SK-N-DZ (cell line): Measurements from ENCODE around the gene IGFBPL1.
"Not testable (repeated sequence)": the region's sequence is repeated elsewhere in the genome, so short reads cannot be mapped to it uniquely, and the experiment has no call there.

Experiments
- DNase-seq: peaks from one replicate; pipeline ENCODE4 v3.0.0-alpha.2; 2015; ENCODE audit warnings: low spot score

IGFBPL1 gene

DNA sequence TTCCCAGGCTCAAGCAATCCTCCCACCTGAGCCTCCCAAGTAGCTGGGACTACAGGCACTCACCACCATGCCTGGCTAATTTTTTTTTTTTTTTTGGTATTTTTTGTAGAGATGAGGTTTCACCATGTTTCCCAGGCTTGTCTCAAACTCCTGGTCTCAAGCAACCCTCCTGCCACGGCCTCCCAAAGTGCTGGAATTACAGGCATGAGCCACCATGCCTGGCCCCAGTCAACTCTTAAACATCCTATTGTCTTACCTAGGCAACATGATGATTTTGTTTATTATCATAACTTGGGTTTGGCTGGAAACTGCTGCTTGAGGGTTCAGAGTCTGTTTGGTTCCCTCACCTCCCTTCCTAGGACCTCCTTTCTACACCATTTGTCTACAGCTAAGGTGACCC lies 25.1 kb downstream of the IGFBPL1 start:
- DNase-seq, result not testable (repeated sequence)

- DNase-seq, result no peak
Observed at GRCh38 chr9:38396371-38396671, 27.9 kb downstream of the IGFBPL1 start.

GRCh38 chr9:38395653-38396370 lies 28.4 kb downstream of the IGFBPL1 start:
- no peak for DNase-seq

GRCh38 chr9:38394416-38394815 lies 29.8 kb downstream of the IGFBPL1 start:
- no peak for DNase-seq

GRCh38 chr9:38393128-38393796 lies 31.0 kb downstream of the IGFBPL1 start:
- DNase-seq, result no peak

- DNase-seq, result peak; percentile 86
Observed at GRCh38 chr9:38392235-38393127, 31.8 kb downstream of the IGFBPL1 start, which contains the start of gene ALDH1B1. ALDH1B1 (plus strand) TSS chr9:38392702; CDS start chr9:38395749, 3,047 bp downstream.

DNA sequence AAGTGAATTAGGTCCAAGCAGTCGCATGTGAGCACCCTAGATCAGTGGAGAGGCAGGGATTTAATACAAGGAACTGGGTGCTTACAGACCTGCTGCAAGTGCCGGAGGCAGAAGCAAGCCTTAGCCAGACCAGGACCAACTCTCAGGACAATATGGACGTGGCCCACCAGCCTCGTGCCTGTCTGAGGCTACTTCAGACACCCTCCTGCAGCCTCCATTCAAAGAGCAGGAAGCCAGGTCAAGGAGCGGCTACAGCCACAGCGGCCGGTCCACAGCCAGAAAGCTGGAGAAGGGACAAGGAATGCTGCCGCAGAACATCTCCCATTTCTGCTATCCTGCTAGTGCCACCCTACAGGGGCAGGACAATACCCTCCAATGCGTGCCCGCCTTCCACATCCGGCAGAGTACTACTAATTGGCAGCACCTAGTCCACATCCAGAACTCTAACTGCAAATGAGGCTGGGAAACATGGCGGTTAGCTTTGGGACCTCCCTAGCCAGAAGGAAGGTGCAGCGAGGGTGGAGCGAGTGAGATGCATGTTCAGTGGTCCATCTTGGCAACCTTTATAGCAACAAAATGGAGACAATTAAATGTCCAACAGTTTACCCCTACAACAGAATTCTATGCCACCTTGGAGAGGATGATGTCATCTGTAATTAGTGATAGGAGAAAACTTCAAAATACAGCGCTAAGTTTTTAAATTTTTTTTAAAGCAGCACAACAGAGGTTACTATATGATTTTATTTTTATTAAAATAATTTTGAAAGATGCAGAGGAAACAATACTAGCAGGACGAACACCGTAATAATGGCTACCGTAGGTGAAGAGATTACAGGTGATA lies 32.8 kb downstream of the IGFBPL1 start:
- no peak for DNase-seq

- DNase-seq, result no peak
Observed at GRCh38 chr9:38390851-38391250, 33.4 kb downstream of the IGFBPL1 start.

- no peak for DNase-seq
Observed at GRCh38 chr9:38390442-38390841, 33.8 kb downstream of the IGFBPL1 start.

DNA sequence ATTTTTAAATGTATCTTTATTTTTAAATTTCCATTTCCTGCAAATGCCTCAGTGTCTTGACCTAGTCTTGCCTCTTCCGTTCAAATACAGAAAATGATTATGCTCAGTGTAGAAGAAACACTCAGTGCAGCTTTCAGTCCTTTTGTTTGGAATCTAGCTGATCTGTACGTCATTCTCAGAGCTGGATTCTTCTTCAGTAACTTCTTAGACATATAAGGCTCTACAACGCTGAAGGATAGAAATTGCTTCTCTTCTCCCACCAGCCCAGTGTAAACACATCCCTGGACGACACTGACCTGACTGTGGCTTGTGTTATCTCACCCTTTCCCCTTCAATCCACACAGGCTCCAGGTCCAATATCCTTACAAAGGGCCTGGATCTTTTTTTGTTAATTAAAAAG lies 34.9 kb downstream of the IGFBPL1 start:
- DNase-seq, result no peak

DNA sequence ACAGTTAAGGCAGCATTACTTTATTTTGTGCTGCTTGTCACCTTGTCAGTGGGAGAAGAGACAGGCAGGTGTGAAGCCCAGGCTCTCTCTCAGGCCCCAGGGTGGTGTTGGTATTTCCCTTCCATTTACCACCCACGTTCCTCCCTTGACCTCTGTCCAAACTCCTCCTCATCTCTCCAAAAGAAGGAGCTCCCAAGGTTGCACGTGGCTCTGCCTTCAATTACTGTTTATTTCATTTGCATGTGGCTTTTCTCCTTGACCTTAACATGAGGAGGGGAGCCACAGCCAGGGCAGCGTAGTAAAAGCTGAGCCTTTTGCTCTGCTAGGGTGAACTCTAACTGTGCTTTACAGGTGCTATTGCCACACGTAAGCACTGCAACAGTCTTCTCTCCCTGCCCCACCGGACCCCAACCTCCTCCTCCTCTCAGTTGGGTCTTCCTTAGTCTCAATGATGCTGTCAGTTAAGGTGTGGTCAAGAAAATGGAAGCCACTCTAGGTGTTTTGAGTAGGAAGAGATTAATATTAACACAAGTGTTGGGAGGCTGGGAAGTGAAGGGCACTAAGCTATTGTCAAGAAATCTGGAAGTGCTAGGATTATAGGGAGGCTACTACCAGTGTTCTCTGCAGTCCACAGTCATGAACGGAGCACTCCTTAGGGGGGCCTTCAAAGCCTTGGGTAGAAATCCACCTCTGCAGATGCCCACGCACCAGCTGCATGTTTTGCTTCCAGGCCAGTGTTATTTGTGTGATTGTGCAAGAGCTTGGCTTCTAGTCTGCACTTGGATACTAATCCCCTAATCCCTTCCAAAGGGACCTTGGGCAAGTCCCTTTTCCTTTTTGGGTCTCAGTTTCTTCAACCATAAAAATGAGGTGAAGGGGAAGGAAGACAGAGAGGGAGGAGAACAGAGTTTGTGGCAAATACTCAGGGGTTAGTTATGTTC lies 35.7 kb downstream of the IGFBPL1 start:
- no peak for DNase-seq

GRCh38 chr9:38387751-38388150 lies 36.5 kb downstream of the IGFBPL1 start:
- DNase-seq, result no peak

GRCh38 chr9:38387066-38387465 lies 37.2 kb downstream of the IGFBPL1 start:
- DNase-seq, result no peak

DNA sequence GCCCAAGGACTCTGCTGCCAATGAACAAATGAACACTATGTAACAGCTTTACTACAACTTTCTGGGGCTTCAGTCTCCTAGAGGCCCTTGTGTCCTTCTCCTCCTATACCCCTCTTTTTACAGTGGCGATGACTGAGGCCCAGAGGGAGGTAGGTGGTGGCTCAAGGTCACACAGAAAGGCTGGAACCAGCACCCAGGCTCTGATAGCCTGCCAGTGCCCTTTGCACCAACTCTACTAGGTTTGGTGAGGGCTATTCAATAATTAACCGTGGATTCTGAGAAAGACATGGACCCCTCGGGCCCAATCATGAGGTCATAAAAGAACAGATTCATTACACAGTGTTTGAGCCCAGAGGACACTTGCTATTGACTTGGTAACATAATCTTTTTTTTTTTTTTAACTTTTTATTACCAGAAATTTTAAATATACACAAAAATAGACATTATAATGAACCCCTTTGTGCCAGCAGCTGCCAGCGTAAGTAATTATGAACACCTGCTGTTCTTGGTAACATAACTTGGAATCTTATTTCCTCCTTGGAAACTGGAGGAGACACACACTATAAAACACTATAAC lies 37.8 kb downstream of the IGFBPL1 start:
- no peak for DNase-seq

DNA sequence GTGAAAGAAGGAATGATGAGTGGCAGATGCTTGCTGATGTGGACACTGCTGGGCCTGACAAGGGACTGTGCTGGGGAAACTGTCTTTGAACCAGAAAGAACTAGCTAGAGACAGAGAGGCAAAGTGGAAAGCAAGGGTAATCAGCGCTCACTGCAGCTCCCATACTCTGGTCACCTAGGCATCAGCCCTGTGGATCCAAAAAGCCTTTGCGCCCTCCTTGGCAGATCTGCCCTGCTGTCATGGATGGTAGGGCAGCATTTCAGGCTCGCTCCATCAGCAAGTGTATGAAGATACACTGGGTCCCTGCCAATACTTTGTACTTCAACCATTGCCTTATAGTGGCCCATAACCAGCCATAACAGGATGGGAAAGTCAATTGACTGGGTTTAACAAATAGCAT lies 38.4 kb downstream of the IGFBPL1 start:
- DNase-seq, result no peak

DNA sequence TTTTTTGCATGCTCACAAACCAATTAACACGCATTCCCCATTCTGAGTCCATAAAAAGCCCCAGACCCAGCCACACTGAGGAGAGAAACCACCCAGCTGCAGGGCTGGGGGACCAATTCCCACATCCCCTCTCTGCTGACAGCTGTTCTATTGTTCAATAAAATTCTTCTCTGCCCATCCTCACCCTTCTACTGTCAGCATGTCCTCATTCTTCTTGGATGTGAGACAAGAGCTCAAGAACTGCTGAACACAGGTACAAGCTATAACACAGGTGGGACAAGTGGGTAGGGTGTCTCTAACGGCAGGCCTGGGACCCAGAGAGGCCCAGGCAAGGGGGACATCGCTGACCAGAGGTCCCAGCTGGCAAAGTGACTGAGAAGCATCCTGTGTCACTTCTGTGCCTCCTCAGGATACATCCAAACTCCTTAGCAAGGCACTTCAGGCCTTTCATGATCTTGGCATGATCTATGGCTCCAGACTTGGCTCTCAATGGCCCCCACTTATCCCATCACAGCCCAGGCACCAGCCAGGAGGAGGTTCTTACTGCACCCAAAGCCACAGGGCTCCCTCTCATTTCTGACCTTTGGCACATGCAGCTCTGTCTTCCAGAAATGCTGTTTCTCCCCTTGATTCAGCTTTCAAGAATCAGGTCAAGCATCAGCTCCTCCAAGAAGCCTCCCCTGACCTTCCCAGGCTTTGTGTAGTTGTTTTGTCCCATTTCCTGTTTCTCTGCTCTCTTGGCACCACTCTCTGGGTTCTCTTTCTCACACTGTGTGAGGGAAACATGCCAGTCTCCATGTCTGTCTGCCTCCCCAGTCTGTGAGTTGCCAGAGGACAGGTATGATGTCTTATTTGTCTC lies 39.0 kb downstream of the IGFBPL1 start:
- no peak for DNase-seq

- DNase-seq, result no peak
Observed at GRCh38 chr9:38382141-38382540, 42.1 kb downstream of the IGFBPL1 start.

DNA sequence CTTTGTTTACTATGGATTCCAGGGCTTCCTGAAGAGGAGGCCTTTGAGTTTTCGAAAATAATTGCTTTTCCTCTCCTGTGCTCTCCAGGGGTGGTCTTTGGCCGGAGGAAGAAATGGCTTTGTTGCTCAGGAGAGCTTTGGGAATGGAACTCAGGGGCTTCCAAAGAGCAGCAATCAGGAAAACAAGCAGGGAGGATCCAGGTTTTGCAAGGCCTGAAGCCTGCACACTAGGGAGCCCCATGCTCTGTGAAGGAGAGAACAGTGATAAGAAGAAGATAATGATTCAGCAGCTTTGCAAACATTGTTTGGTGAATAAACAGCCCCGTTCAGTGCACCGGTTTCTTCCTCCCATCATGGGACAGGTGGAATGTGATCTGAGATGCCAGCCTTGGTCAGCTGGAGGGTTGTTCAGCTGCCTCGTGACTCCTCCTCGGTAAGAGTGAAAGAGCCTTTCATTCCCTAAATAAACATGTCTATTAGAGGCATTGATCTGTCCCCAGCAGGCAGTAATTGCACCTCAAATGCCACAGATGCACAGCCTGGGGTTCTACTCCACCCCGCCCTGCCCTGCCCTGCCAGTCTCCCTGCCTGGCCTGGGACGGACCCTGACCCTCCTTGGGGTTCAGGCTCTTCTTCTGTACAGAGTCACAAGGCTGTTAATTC lies 43.3 kb downstream of the IGFBPL1 start:
- DNase-seq, result no peak
